ENCODE measurements around the gene ARSK. TPM values are rescaled to one million over a fixed set of nuclear protein-coding genes. Genes with fewer than 3 reads are reported as not detected.

Gene ARSK
- total RNA-seq, 6 experiments from 2014 or later = 2.1 to 4.9 (median 4.0) TPM

- intact Hi-C loops (cut with DNase I) = loop anchor here in 1 of 2 donors (5.0 kb wide), 1 partner anchor 196 kb away; no protein-coding TSS in a partner anchor
- TF ChIP-seq CTCF (IDR thresholded peaks at IDR 0.05) (peak in 3 of 4 donors; percentile 12 to 28 (median 13)), POLR2A (IDR thresholded peaks at IDR 0.05) (peak; percentile 97)
- DNase-seq (peak; percentile 99), ATAC-seq (peak; percentile 86 to 92 (median 90))
- H3K4me1 ChIP-seq = peaks cover 0 to 48% (median 7%) of the 10 kb centered on the region in 4 donors
- no peaks in the 10 kb centered on the region for H3K27me3 ChIP-seq
- WGBS (ENCODE audit: insufficient coverage, low coverage, low lambda C conversion rate, missing lambda C conversion rate) = 2% methylated on average over 14 of the region's 60 CpGs
- no peaks in the 10 kb centered on the region for H3K36me3 ChIP-seq
- no peaks in the 10 kb centered on the region for H3K9me3 ChIP-seq
- peak within 1 kb of the TSS; percentile 87 to 98 (median 96) for H3K27ac ChIP-seq
- H3K4me3 ChIP-seq = peak within 1 kb of the TSS; percentile 27 to 56 (median 31)
Observed at GRCh38 chr5:95646569-95647431, 91.9 kb downstream of the ARSK start, which contains the start of gene RFESD. Gene RFESD, plus strand, starts transcription at chr5:95646777. Its CDS starts 5,495 bp downstream, at chr5:95652272.

GRCh38 chr5:95647886-95648860, 93.3 kb downstream of the ARSK start:
- no peaks in the 10 kb centered on the region for H3K9me3 ChIP-seq
- intact Hi-C loops (cut with DNase I) = loop anchor here in 1 of 2 donors (5.0 kb wide), 1 partner anchor 194 kb away; no protein-coding TSS in a partner anchor
- H3K36me3 ChIP-seq = no peaks in the 10 kb centered on the region
- DNase-seq = no peak
- TF ChIP-seq POLR2A (IDR thresholded peaks at IDR 0.05) (no peak), CTCF (IDR thresholded peaks at IDR 0.05) (no peak)
- H3K4me1 ChIP-seq = peaks cover 0 to 36% (median 2%) of the 10 kb centered on the region in 4 donors
- peak overlapping the region in 2 of 3 donors; percentile 96 to 98 for H3K27ac ChIP-seq
- H3K27me3 ChIP-seq = no peaks in the 10 kb centered on the region
- no peak for ATAC-seq
- 72% methylated on average over 12 of the region's 12 CpGs for WGBS (ENCODE audit: insufficient coverage, low coverage, low lambda C conversion rate, missing lambda C conversion rate)
- peak overlapping the region in 1 of 3 donors; percentile 31 for H3K4me3 ChIP-seq

GRCh38 chr5:95649274-95649673, 94.4 kb downstream of the ARSK start:
- no peaks in the 10 kb centered on the region for H3K9me3 ChIP-seq
- DNase-seq (no peak), ATAC-seq (no peak)
- H3K36me3 ChIP-seq = no peaks in the 10 kb centered on the region
- intact Hi-C loops (cut with DNase I) = loop anchor here in 1 of 2 donors (5.0 kb wide), 1 partner anchor 193 kb away; no protein-coding TSS in a partner anchor
- H3K27ac ChIP-seq = peak overlapping the region in 2 of 3 donors; percentile 58 to 64
- H3K4me3 ChIP-seq = no peak overlapping the region
- no peaks in the 10 kb centered on the region for H3K27me3 ChIP-seq
- peaks cover 0 to 32% (median 2%) of the 10 kb centered on the region in 4 donors for H3K4me1 ChIP-seq
- TF ChIP-seq POLR2A (IDR thresholded peaks at IDR 0.05) = no peak
- no peak for TF ChIP-seq CTCF (IDR thresholded peaks at IDR 0.05)

- intact Hi-C loops (cut with DNase I) = loop anchor here in 1 of 2 donors (5.0 kb wide), 1 partner anchor 192 kb away; no protein-coding TSS in a partner anchor
- ATAC-seq = peak; percentile 9 to 28 (median 16)
Observed at GRCh38 chr5:95649842-95650620, 95.1 kb downstream of the ARSK start.

More at GRCh38 chr5:95649842-95650620, 95.1 kb downstream of the ARSK start:
- H3K9me3 ChIP-seq = no peaks in the 10 kb centered on the region
- H3K27me3 ChIP-seq = no peaks in the 10 kb centered on the region
- TF ChIP-seq CTCF (IDR thresholded peaks at IDR 0.05) (no peak), POLR2A (IDR thresholded peaks at IDR 0.05) (no peak)
- peak overlapping the region in 2 of 3 donors; percentile 58 to 64 for H3K27ac ChIP-seq
- H3K4me1 ChIP-seq = peaks cover 0 to 32% (median 2%) of the 10 kb centered on the region in 4 donors
- no peak for DNase-seq
- H3K4me3 ChIP-seq = no peak overlapping the region
- H3K36me3 ChIP-seq = no peaks in the 10 kb centered on the region

Measured in right lobe of liver (tissue), 6 donors.